Calu3 (cell line): ENCODE data around the gene CRNN. TPM values are rescaled to one million over a fixed set of nuclear protein-coding genes. Genes with fewer than 3 reads are reported as not detected.

Source experiments
- BruUV-seq: library from RNA; stranded (reverse); fragments of 400-500 nt; replicated peaks from 2 replicates; lab custom pipeline; 2021; lab: Mats Ljungman, UMichigan
- CTCF ChIA-PET: fragments of 300-600 bp; sonication (Branson Sonifier 250); formaldehyde crosslinking; loops from one replicate; lab custom pipeline; 2022; ENCODE audit warnings: antibody characterized with exemption; lab: Charles Lee
- DNase-seq: peaks from one replicate; pipeline ENCODE4 v3.0.0; 2022
- H3K27ac Mint-ChIP-seq: one replicate; pipeline ENCODE4 v1.8.0; 2022; ENCODE audit warnings: mixed read lengths; ENCODE audit not compliant: unreplicated experiment
- H3K27me3 Mint-ChIP-seq: one replicate; pipeline ENCODE4 v1.8.0; 2022; ENCODE audit warnings: mixed read lengths; ENCODE audit not compliant: unreplicated experiment
- H3K36me3 Mint-ChIP-seq: one replicate; pipeline ENCODE4 v1.8.0; 2022; ENCODE audit warnings: mild to moderate bottlenecking, moderate library complexity, mixed read lengths; ENCODE audit not compliant: insufficient read depth, unreplicated experiment
- H3K4me1 Mint-ChIP-seq: one replicate; pipeline ENCODE4 v1.8.0; 2022; ENCODE audit warnings: mild to moderate bottlenecking, low read depth, mixed read lengths; ENCODE audit not compliant: unreplicated experiment
- H3K4me3 Mint-ChIP-seq: one replicate; pipeline ENCODE4 v1.8.0; 2022; ENCODE audit warnings: mild to moderate bottlenecking, low read depth, moderate library complexity, mixed read lengths; ENCODE audit not compliant: unreplicated experiment
- H3K9me3 Mint-ChIP-seq: one replicate; pipeline ENCODE4 v1.8.0; 2022; ENCODE audit warnings: low read depth, mixed read lengths; ENCODE audit not compliant: unreplicated experiment
- CTCF ChIP-seq: fragments of 200-600 bp; IDR thresholded peaks from one replicate; pipeline ENCODE4 v1.8.0; 2022; ENCODE audit warnings: antibody characterized with exemption; ENCODE audit not compliant: unreplicated experiment
- intact Hi-C: fragments of 100-400 bp; cut with micrococcal nuclease; formaldehyde crosslinking; loops from one replicate; pipeline ENCODE4 v1.10.0; 2022; ENCODE audit not compliant: unreplicated experiment
- total RNA-seq: library from RNA; stranded (reverse); gene quantifications from 2 replicates; pipeline ENCODE4 v1.2.3, GENCODE V29; 2022

The CRNN gene
- total RNA-seq, 1 experiment from 2014 or later: not detected

GRCh38 chr1:152441756-152442155, 27.7 kb upstream of the CRNN start:
- DNase-seq: no peak
- H3K27ac Mint-ChIP-seq: no peak overlapping the region
- no peaks in the 10 kb centered on the region for H3K36me3 Mint-ChIP-seq
- intact Hi-C loops: loop anchor here (1.0 to 5.0 kb wide), 4 partner anchors 42 to 304 kb away; no protein-coding TSS in a partner anchor
- CTCF ChIA-PET: interaction anchor here (0.7 to 3.2 kb wide), 4 partner anchors 17 to 341 kb away, joined by 3 to 38 read pairs (median 14); no protein-coding TSS in a partner anchor
- no peak for TF ChIP-seq CTCF
- no TSS peak for BruUV-seq
- no peaks in the 10 kb centered on the region for H3K4me1 Mint-ChIP-seq
- peaks cover 82% of the 10 kb centered on the region for H3K27me3 Mint-ChIP-seq
- no peak overlapping the region for H3K4me3 Mint-ChIP-seq
- no peaks in the 10 kb centered on the region for H3K9me3 Mint-ChIP-seq

- no TSS peak for BruUV-seq
- CTCF ChIA-PET: interaction anchor here (0.7 to 3.2 kb wide), 5 partner anchors 18 to 342 kb away, joined by 3 to 38 read pairs (median 10); no protein-coding TSS in a partner anchor
- DNase-seq: peak; percentile 84
- peak; percentile 92 for TF ChIP-seq CTCF
- no peaks in the 10 kb centered on the region for H3K4me1 Mint-ChIP-seq
- H3K9me3 Mint-ChIP-seq: no peaks in the 10 kb centered on the region
- intact Hi-C loops: loop anchor here (1.0 to 5.0 kb wide), 4 partner anchors 42 to 304 kb away; no protein-coding TSS in a partner anchor
- no peak overlapping the region for H3K4me3 Mint-ChIP-seq
- H3K36me3 Mint-ChIP-seq: no peaks in the 10 kb centered on the region
- H3K27ac Mint-ChIP-seq: no peak overlapping the region
- peaks cover 91% of the 10 kb centered on the region for H3K27me3 Mint-ChIP-seq
Observed at GRCh38 chr1:152440635-152441471, 26.8 kb upstream of the CRNN start.

- intact Hi-C loops: no loop called here
- no peak for TF ChIP-seq CTCF
- DNase-seq: no peak
- BruUV-seq: no TSS peak
- Mint-ChIP-seq H3K36me3 (no peaks in the 10 kb centered on the region), H3K27me3 (peaks cover 63% of the 10 kb centered on the region), H3K27ac (no peak overlapping the region), H3K4me1 (no peaks in the 10 kb centered on the region), H3K4me3 (no peak overlapping the region), H3K9me3 (no peaks in the 10 kb centered on the region)
- CTCF ChIA-PET: interaction anchor here (0.6 to 1.8 kb wide), 3 partner anchors 22 to 372 kb away, joined by 4 to 5 read pairs (median 4); no protein-coding TSS in a partner anchor
Observed at GRCh38 chr1:152436593-152437496, 22.8 kb upstream of the CRNN start.

- CTCF ChIA-PET: no interaction called here
- intact Hi-C loops: no loop called here
- Mint-ChIP-seq H3K4me3 (no peak overlapping the region), H3K27me3 (peaks cover 25% of the 10 kb centered on the region), H3K36me3 (no peaks in the 10 kb centered on the region), H3K9me3 (peaks cover 4% of the 10 kb centered on the region), H3K4me1 (no peaks in the 10 kb centered on the region), H3K27ac (no peak overlapping the region)
- DNase-seq: no peak
- no peak for TF ChIP-seq CTCF
- no TSS peak for BruUV-seq
Observed at GRCh38 chr1:152427458-152427857, 13.4 kb upstream of the CRNN start.
